HCT116 (cell line): ENCODE measurements around the gene FAM241A. TPM values are rescaled to one million over a fixed set of nuclear protein-coding genes. Genes with fewer than 3 reads are reported as not detected.

Experiments used
- ATAC-seq: fragments of 200-7000 bp; cut with Tn5 transposase; 2 replicates; pipeline ENCODE4 v1.9.1; 2020; ENCODE audit warnings: mild to moderate bottlenecking, moderate library complexity
- BruUV-seq: library from RNA; stranded (reverse); fragments of 400-500 nt; replicated peaks from 2 replicates; lab custom pipeline; 2021; lab: Mats Ljungman, UMichigan
- CTCF ChIA-PET: fragments of 300-600 bp; sonication (Branson Sonifier 250); formaldehyde crosslinking; loops from one replicate; lab custom pipeline; 2021; ENCODE audit warnings: antibody characterized with exemption; lab: Charles Lee
- POLR2A ChIA-PET: fragments of 300-600, 350-600 bp; sonication (Branson Sonifier 250); formaldehyde crosslinking; loops from one replicate; lab custom pipeline; 2021; ENCODE audit warnings: antibody characterized with exemption; lab: Charles Lee
- RAD21 ChIA-PET, 2 experiments: fragments of 300-600 bp; sonication (Branson Sonifier 250); formaldehyde crosslinking; loops; one replicate each; lab custom pipeline; 2023; ENCODE audit warnings: low total read pairs in 2 of 2; ENCODE audit not compliant: uncharacterized antibody in 2 of 2, unreplicated experiment in 2 of 2, low non-redundant PET in 1 of 2; lab: Charles Lee
- DNase-seq: peaks from one replicate; pipeline ENCODE4 v3.0.0-alpha.2; 2010; ENCODE audit warnings: low read depth, low spot score
- H2AFZ ChIP-seq: fragments of 200-600 bp; shearing (Covaris generic), sonication (generic); 2 replicates; pipeline ENCODE4 v1.6.1; 2017; ENCODE audit warnings: low read depth, mixed run types, mixed read lengths, antibody characterized with exemption, low read length; ENCODE audit not compliant: poor library complexity, severe bottlenecking
- H3K27ac ChIP-seq: 2 replicates; pipeline ENCODE4 v1.5.1; 2012; ENCODE audit warnings: low read depth, low read length
- H3K27me3 ChIP-seq: fragments of 200-600 bp; sonication (generic); 2 replicates; pipeline ENCODE4 v1.6.1; 2016; ENCODE audit warnings: mixed run types, low read length, mixed read lengths; ENCODE audit not compliant: insufficient read depth
- H3K36me3 ChIP-seq, 2 experiments: fragments of 200-500 bp in 1 of 2; fragments of 200-600 bp in 1 of 2; sonication (Bioruptor generic) in 1 of 2; sonication (generic) in 1 of 2; 2 replicates each; pipeline versions ENCODE4 v1.5.1 to v1.6.1; 2014 to 2016; ENCODE audit warnings: low read length in 2 of 2, inconsistent platforms in 1 of 2, mixed read lengths in 1 of 2, mixed run types in 1 of 2; ENCODE audit not compliant: insufficient read depth in 2 of 2, control insufficient read depth in 1 of 2
- H3K4me1 ChIP-seq, 2 experiments: fragments of 200-600 bp in 1 of 2; sonication (generic) in 1 of 2; 2 replicates each; pipeline versions ENCODE4 v1.5.1 to v1.6.1; 2012 to 2017; ENCODE audit warnings: low read length in 2 of 2, inconsistent platforms in 1 of 2, mild to moderate bottlenecking in 1 of 2, mixed read lengths in 1 of 2, mixed run types in 1 of 2, moderate library complexity in 1 of 2; ENCODE audit not compliant: insufficient read depth in 2 of 2, control insufficient read depth in 1 of 2
- H3K4me2 ChIP-seq: fragments of 200-600 bp; sonication (generic); 2 replicates; pipeline ENCODE4 v1.6.1; 2017; ENCODE audit warnings: mixed run types, low read length, mixed read lengths
- H3K4me3 ChIP-seq, 2 experiments: fragments of 200-600 bp in 1 of 2; sonication (generic) in 1 of 2; replicated peaks in 1 of 2; 2 replicates each; pipeline ENCODE4 v1.5.1; 2011 to 2016; ENCODE audit warnings: low read length in 2 of 2, control low read depth in 1 of 2, low read depth in 1 of 2, mild to moderate bottlenecking in 1 of 2, mixed read lengths in 1 of 2, mixed run types in 1 of 2
- H3K79me2 ChIP-seq: fragments of 200-600 bp; sonication (generic); 2 replicates; pipeline ENCODE4 v1.6.1; 2017; ENCODE audit warnings: mild to moderate bottlenecking, mixed run types, low read length, moderate library complexity, mixed read lengths; ENCODE audit not compliant: insufficient read depth
- H3K9ac ChIP-seq: fragments of 200-600 bp; sonication (generic); 2 replicates; pipeline ENCODE4 v1.6.1; 2016; ENCODE audit warnings: low read length, mixed read lengths
- H3K9me2 ChIP-seq: fragments of 200-600 bp; sonication (generic), shearing (Covaris generic); 2 replicates; pipeline ENCODE4 v1.6.1; 2017; ENCODE audit warnings: mixed run types, mild to moderate bottlenecking, moderate library complexity; ENCODE audit not compliant: insufficient read depth
- H3K9me3 ChIP-seq, 2 experiments: fragments of 200-500 bp in 1 of 2; fragments of 200-600 bp in 1 of 2; sonication (Bioruptor generic) in 1 of 2; sonication (generic) in 1 of 2; 2 replicates each; pipeline ENCODE4 v1.6.1; 2014 to 2017; ENCODE audit warnings: low read length in 2 of 2, mixed read lengths in 2 of 2, inconsistent platforms in 1 of 2, low read depth in 1 of 2, mild to moderate bottlenecking in 1 of 2, mixed run types in 1 of 2, moderate library complexity in 1 of 2; ENCODE audit not compliant: control insufficient read depth in 1 of 2, insufficient read depth in 1 of 2
- H4K20me1 ChIP-seq: fragments of 200-600 bp; sonication (generic), shearing (Covaris generic); 2 replicates; pipeline ENCODE4 v1.6.1; 2017; ENCODE audit warnings: mixed run types, mild to moderate bottlenecking, moderate library complexity; ENCODE audit not compliant: insufficient read depth
- CBX3 ChIP-seq: IDR thresholded peaks from 2 replicates; pipeline ENCODE4 v1.6.1; 2012; ENCODE audit warnings: low read depth
- CEBPB ChIP-seq: IDR thresholded peaks from 2 replicates; pipeline ENCODE4 v1.6.1; 2012; ENCODE audit warnings: low read depth
- EGR1 ChIP-seq: IDR thresholded peaks from 2 replicates; pipeline ENCODE4 v1.6.1; 2012; ENCODE audit warnings: low read depth
- ELF1 ChIP-seq: IDR thresholded peaks from 2 replicates; pipeline ENCODE4 v1.6.1; 2012; ENCODE audit warnings: low read depth, borderline replicate concordance
- EZH2 ChIP-seq: fragments of 200-600 bp; sonication (generic); IDR thresholded peaks from 2 replicates; pipeline ENCODE4 v1.6.1; 2017; ENCODE audit warnings: antibody characterized with exemption, mixed run types
- POLR2AphosphoS5 ChIP-seq: IDR thresholded peaks from 2 replicates; pipeline ENCODE4 v1.6.1; 2011; ENCODE audit warnings: mild to moderate bottlenecking, low read depth, low read length, moderate library complexity
- SIN3A ChIP-seq: IDR thresholded peaks from 2 replicates; pipeline ENCODE4 v1.6.1; 2012; ENCODE audit warnings: low read depth
- SP1 ChIP-seq: IDR thresholded peaks from 2 replicates; pipeline ENCODE4 v1.6.1; 2012; ENCODE audit warnings: low read depth
- SRF ChIP-seq: IDR thresholded peaks from 2 replicates; pipeline ENCODE4 v1.6.1; 2012; ENCODE audit warnings: low read depth
- YY1 ChIP-seq: IDR thresholded peaks from 2 replicates; pipeline ENCODE4 v1.6.1; 2011; ENCODE audit warnings: low read length, low read depth, moderate library complexity, mild to moderate bottlenecking; ENCODE audit not compliant: insufficient replicate concordance; ENCODE audit errors: extremely low read depth
- ZFX ChIP-seq: fragments of 450-650 bp; IDR thresholded peaks from 2 replicates; pipeline ENCODE4 v1.6.1; 2017
- intact Hi-C: fragments of 100-400 bp; cut with micrococcal nuclease; formaldehyde crosslinking; loops from 2 replicates; pipeline ENCODE4 v1.10.0; 2022
- total RNA-seq: library from RNA; stranded (reverse); gene quantifications from one replicate; pipeline ENCODE4 v1.2.1, GENCODE V29; 2021; ENCODE audit not compliant: unreplicated experiment
- TF ChIP-seq, protein P1 (sequence below), 3 experiments: fragments of 200-600 bp in 1 of 3; sonication (generic) in 1 of 3; IDR thresholded peaks in 2 of 3; conservative IDR thresholded peaks in 1 of 3; 2 replicates each; pipeline ENCODE4 v1.5.1; 2012 to 2017; ENCODE audit warnings: low read depth in 2 of 3, low read length in 2 of 3, antibody characterized with exemption in 1 of 3, borderline replicate concordance in 1 of 3, control low read depth in 1 of 3, mild to moderate bottlenecking in 1 of 3, mixed read lengths in 1 of 3, mixed run types in 1 of 3, moderate library complexity in 1 of 3; ENCODE audit not compliant: insufficient read depth in 1 of 3
- TF ChIP-seq, protein P2 (sequence below): IDR thresholded peaks from 2 replicates; pipeline ENCODE4 v1.6.1; 2012
- TF ChIP-seq, protein P3 (sequence below): IDR thresholded peaks from 2 replicates; pipeline ENCODE4 v1.6.1; 2011; ENCODE audit warnings: mild to moderate bottlenecking, low read length, moderate library complexity; ENCODE audit not compliant: insufficient replicate concordance; ENCODE audit errors: extremely low read depth

The FAM241A gene
- total RNA-seq, 1 experiment from 2014 or later = 4.5 TPM

- no peak overlapping the region for H2AFZ ChIP-seq
- no TSS peak for BruUV-seq
- no peak for ATAC-seq
- no peaks in the 10 kb centered on the region for H4K20me1 ChIP-seq
- H3K9me2 ChIP-seq = no peaks in the 10 kb centered on the region
- intact Hi-C loops = no loop called here
- no peak overlapping the region for H3K4me2 ChIP-seq
- H3K4me1 ChIP-seq = peaks cover 4 to 13% of the 10 kb centered on the region in 2 experiments; a peak in 3 of 4 replicates
- DNase-seq = no peak
- H3K36me3 ChIP-seq = no peaks in the 10 kb centered on the region
- RAD21 ChIA-PET = no interaction called here
- H3K4me3 ChIP-seq = no peak overlapping the region
- no peak overlapping the region for H3K27ac ChIP-seq
- TF ChIP-seq SP1 (no peak), EGR1 (no peak), EZH2 (no peak), SRF (no peak), CEBPB (no peak), ELF1 (no peak), SIN3A (no peak), CBX3 (no peak)
- TF ChIP-seq, protein P1, sequence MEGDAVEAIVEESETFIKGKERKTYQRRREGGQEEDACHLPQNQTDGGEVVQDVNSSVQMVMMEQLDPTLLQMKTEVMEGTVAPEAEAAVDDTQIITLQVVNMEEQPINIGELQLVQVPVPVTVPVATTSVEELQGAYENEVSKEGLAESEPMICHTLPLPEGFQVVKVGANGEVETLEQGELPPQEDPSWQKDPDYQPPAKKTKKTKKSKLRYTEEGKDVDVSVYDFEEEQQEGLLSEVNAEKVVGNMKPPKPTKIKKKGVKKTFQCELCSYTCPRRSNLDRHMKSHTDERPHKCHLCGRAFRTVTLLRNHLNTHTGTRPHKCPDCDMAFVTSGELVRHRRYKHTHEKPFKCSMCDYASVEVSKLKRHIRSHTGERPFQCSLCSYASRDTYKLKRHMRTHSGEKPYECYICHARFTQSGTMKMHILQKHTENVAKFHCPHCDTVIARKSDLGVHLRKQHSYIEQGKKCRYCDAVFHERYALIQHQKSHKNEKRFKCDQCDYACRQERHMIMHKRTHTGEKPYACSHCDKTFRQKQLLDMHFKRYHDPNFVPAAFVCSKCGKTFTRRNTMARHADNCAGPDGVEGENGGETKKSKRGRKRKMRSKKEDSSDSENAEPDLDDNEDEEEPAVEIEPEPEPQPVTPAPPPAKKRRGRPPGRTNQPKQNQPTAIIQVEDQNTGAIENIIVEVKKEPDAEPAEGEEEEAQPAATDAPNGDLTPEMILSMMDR (IDR thresholded peaks at IDR 0.05 in 2 of 3, conservative IDR thresholded peaks at IDR 0.05 in 1 of 3; ENCODE audit: borderline replicate concordance in 1 of 3, insufficient read depth in 1 of 3, low read depth in 2 of 3, low read length in 2 of 3) = no peak
- H3K9me3 ChIP-seq = no peaks in the 10 kb centered on the region
- H3K27me3 ChIP-seq = no peaks in the 10 kb centered on the region
- CTCF ChIA-PET = no interaction called here
- POLR2A ChIA-PET = no interaction called here
- H3K79me2 ChIP-seq = peaks cover 14% of the 10 kb centered on the region
- H3K9ac ChIP-seq = no peak overlapping the region
These were observed 3.1 kb upstream of the FAM241A start for GRCh38 chr4:112142182-112142581.

GRCh38 chr4:112143781-112144180 is 1.5 kb upstream of the FAM241A start:
- no peak overlapping the region for H3K4me2 ChIP-seq
- H3K27me3 ChIP-seq = no peaks in the 10 kb centered on the region
- POLR2A ChIA-PET = no interaction called here
- H3K4me1 ChIP-seq = peaks cover 4 to 13% of the 10 kb centered on the region in 2 experiments; a peak in 3 of 4 replicates
- no TSS peak for BruUV-seq
- H3K9ac ChIP-seq = no peak overlapping the region
- no peak for DNase-seq
- H2AFZ ChIP-seq = no peak overlapping the region
- CTCF ChIA-PET = no interaction called here
- H3K9me2 ChIP-seq = no peaks in the 10 kb centered on the region
- RAD21 ChIA-PET = no interaction called here
- H3K36me3 ChIP-seq = no peaks in the 10 kb centered on the region
- no peak overlapping the region for H3K27ac ChIP-seq
- no peak overlapping the region for H3K4me3 ChIP-seq
- intact Hi-C loops = no loop called here
- ATAC-seq = no peak
- no peaks in the 10 kb centered on the region for H3K9me3 ChIP-seq
- H4K20me1 ChIP-seq = no peaks in the 10 kb centered on the region
- peaks cover 29% of the 10 kb centered on the region for H3K79me2 ChIP-seq
- TF ChIP-seq, protein P2, sequence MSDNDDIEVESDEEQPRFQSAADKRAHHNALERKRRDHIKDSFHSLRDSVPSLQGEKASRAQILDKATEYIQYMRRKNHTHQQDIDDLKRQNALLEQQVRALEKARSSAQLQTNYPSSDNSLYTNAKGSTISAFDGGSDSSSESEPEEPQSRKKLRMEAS = no peak
- TF ChIP-seq SP1 (no peak), CBX3 (no peak), ZFX (no peak), YY1 (no peak), ELF1 (no peak), POLR2AphosphoS5 (no peak), CEBPB (no peak), SIN3A (no peak)
- TF ChIP-seq, protein P3, sequence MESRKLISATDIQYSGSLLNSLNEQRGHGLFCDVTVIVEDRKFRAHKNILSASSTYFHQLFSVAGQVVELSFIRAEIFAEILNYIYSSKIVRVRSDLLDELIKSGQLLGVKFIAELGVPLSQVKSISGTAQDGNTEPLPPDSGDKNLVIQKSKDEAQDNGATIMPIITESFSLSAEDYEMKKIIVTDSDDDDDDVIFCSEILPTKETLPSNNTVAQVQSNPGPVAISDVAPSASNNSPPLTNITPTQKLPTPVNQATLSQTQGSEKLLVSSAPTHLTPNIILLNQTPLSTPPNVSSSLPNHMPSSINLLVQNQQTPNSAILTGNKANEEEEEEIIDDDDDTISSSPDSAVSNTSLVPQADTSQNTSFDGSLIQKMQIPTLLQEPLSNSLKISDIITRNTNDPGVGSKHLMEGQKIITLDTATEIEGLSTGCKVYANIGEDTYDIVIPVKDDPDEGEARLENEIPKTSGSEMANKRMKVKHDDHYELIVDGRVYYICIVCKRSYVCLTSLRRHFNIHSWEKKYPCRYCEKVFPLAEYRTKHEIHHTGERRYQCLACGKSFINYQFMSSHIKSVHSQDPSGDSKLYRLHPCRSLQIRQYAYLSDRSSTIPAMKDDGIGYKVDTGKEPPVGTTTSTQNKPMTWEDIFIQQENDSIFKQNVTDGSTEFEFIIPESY = no peak
